NB4 (cell line): ENCODE measurements around the gene PLXNB2.

Experiments used
- POLR2A ChIP-seq: IDR thresholded peaks from 2 replicates; pipeline ENCODE4 v1.6.1; 2011; ENCODE audit warnings: mild to moderate bottlenecking; ENCODE audit not compliant: insufficient read length; ENCODE audit errors: extremely low read depth
- TF ChIP-seq, protein P1 (sequence below): IDR thresholded peaks from one replicate; pipeline ENCODE4 v1.5.1; 2012; ENCODE audit warnings: low read depth, low read length

DNA sequence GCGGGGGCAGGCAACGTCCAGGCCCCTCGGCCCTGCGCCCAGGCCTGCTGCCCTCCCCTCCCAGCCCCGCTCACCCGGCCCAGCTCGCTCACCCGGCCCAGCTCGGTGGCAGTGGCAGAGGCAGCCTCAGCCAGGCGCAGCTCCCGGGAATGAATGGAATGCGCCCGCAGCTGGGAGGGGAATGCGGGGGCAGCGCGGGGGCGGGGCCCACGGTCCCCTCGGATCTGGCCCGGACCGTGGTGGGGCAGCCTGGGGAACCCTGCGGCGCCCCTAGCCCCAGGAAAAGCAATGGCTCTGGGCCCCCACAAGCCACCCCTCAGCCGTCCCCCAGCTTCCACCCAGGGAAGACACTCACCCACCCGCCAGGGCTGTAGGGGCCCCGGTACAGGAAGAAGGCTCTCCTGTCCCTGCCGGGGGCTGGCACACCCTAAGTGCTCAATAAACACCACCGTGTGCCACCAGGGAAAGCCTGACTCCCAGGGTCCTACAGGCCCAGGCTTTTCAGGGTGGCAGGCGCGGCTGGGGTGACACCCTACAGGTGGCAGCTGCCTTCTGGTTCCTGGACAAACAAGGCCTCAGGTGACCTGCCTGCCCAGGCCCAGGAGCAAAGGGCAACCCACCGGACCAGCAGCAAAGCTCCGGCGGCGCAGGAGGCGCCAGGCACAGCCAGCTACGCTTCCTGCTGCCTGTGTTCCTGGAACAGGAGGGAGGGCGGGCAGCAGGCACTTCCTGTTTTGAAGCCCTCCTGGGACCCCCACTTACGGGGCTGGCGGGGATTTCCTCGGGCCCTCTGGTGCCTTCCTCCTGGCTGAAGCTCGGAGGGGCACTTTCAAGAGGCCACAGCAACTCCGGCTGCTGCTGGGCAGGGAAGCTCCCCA lies 13.8 kb downstream of the PLXNB2 start:
- TF ChIP-seq, protein P1, sequence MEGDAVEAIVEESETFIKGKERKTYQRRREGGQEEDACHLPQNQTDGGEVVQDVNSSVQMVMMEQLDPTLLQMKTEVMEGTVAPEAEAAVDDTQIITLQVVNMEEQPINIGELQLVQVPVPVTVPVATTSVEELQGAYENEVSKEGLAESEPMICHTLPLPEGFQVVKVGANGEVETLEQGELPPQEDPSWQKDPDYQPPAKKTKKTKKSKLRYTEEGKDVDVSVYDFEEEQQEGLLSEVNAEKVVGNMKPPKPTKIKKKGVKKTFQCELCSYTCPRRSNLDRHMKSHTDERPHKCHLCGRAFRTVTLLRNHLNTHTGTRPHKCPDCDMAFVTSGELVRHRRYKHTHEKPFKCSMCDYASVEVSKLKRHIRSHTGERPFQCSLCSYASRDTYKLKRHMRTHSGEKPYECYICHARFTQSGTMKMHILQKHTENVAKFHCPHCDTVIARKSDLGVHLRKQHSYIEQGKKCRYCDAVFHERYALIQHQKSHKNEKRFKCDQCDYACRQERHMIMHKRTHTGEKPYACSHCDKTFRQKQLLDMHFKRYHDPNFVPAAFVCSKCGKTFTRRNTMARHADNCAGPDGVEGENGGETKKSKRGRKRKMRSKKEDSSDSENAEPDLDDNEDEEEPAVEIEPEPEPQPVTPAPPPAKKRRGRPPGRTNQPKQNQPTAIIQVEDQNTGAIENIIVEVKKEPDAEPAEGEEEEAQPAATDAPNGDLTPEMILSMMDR = no peak
- TF ChIP-seq POLR2A = no peak
